ENCODE measurements around the gene ATXN1. TPM values are rescaled to one million over a fixed set of nuclear protein-coding genes. Genes with fewer than 3 reads are reported as not detected.

ATXN1 gene
- total and polyA plus RNA-seq, 2 of the 8 experiments (the other 6 are each of a cell fraction or from before 2014, with no cell fraction given): 1.6 to 4.0 TPM

- no peak for TF ChIP-seq RXRA (IDR thresholded peaks at IDR 0.05; ENCODE audit: insufficient read depth, low read depth, low read length)
- no peak for TF ChIP-seq SP2 (IDR thresholded peaks at IDR 0.05; ENCODE audit: low read length)
- TF ChIP-seq SP4 (IDR thresholded peaks at IDR 0.05; ENCODE audit: low read length): no peak
These were observed 205.7 kb downstream of the ATXN1 start (continued) for GRCh38 chr6:16555550-16555949.
